GM06990 (cell line): ENCODE measurements around the gene HK2.
A peak's percentile ranks its signal among the peaks of the same experiment; 100 is the strongest.

Source experiments
- DNase-seq: peaks from one replicate; pipeline ENCODE4 v3.0.0-alpha.2; 2011; ENCODE audit not compliant: insufficient read length; ENCODE audit errors: extremely low read depth
- H3K27me3 ChIP-seq: replicated peaks from 2 replicates; pipeline ENCODE4 v1.6.0; 2011; ENCODE audit warnings: low read length; ENCODE audit not compliant: control insufficient read depth, insufficient read depth
- H3K36me3 ChIP-seq: 2 replicates; pipeline ENCODE4 v1.5.1; 2011; ENCODE audit warnings: low read length; ENCODE audit not compliant: control insufficient read depth, insufficient read depth
- H3K4me3 ChIP-seq: replicated peaks from 2 replicates; pipeline ENCODE4 v1.5.1; 2011; ENCODE audit warnings: low read depth, mild to moderate bottlenecking, control low read depth, low read length
- CTCF ChIP-seq: IDR thresholded peaks from 2 replicates; pipeline ENCODE4 v1.5.1; 2011; ENCODE audit warnings: low read length, control low read depth, mild to moderate bottlenecking, inconsistent platforms; ENCODE audit not compliant: insufficient read depth, poor library complexity, severe bottlenecking

The HK2 gene

GRCh38 chr2:74871414-74871813 is 37.5 kb downstream of the HK2 start:
- Histone ChIP-seq H3K27me3 (no peaks in the 10 kb centered on the region), H3K4me3 (no peak overlapping the region), H3K36me3 (peaks cover 15% of the 10 kb centered on the region)
- TF ChIP-seq CTCF, result no peak
- no peak for DNase-seq

- TF ChIP-seq CTCF, result no peak
- no peak for DNase-seq
- H3K4me3 ChIP-seq, result no peak overlapping the region
- no peaks in the 10 kb centered on the region for H3K27me3 ChIP-seq
- peaks cover 18% of the 10 kb centered on the region for H3K36me3 ChIP-seq
Observed at GRCh38 chr2:74872389-74872836, 38.5 kb downstream of the HK2 start.

GRCh38 chr2:74873012-74873665 is 39.2 kb downstream of the HK2 start:
- no peaks in the 10 kb centered on the region for H3K27me3 ChIP-seq
- no peak for TF ChIP-seq CTCF
- H3K4me3 ChIP-seq, result no peak overlapping the region
- DNase-seq, result no peak
- H3K36me3 ChIP-seq, result peaks cover 19% of the 10 kb centered on the region

- Histone ChIP-seq H3K27me3 (no peaks in the 10 kb centered on the region), H3K36me3 (peaks cover 25% of the 10 kb centered on the region), H3K4me3 (no peak overlapping the region)
- TF ChIP-seq CTCF, result no peak
- DNase-seq, result no peak
Observed at GRCh38 chr2:74873678-74874640, 40.0 kb downstream of the HK2 start.

GRCh38 chr2:74876081-74876886 is 42.4 kb downstream of the HK2 start:
- DNase-seq, result peak; percentile 24
- H3K4me3 ChIP-seq, result no peak overlapping the region
- TF ChIP-seq CTCF, result peak; percentile 38
- H3K36me3 ChIP-seq, result peaks cover 33% of the 10 kb centered on the region
- no peaks in the 10 kb centered on the region for H3K27me3 ChIP-seq
